PC-9 (cell line): Measurements from ENCODE around the gene TMPRSS7.

ENCODE experiments used
- EZH2 ChIP-seq: fragments of 200-600 bp; sonication (generic); IDR thresholded peaks from 2 replicates; pipeline ENCODE4 v1.8.0; 2017; ENCODE audit warnings: antibody characterized with exemption, low read depth
- TF ChIP-seq, protein P1 (sequence below): fragments of 200-600 bp; sonication (generic); conservative IDR thresholded peaks from 2 replicates; pipeline ENCODE4 v1.6.1; 2017; ENCODE audit warnings: mixed run types, antibody characterized with exemption, mild to moderate bottlenecking, moderate library complexity

DNA sequence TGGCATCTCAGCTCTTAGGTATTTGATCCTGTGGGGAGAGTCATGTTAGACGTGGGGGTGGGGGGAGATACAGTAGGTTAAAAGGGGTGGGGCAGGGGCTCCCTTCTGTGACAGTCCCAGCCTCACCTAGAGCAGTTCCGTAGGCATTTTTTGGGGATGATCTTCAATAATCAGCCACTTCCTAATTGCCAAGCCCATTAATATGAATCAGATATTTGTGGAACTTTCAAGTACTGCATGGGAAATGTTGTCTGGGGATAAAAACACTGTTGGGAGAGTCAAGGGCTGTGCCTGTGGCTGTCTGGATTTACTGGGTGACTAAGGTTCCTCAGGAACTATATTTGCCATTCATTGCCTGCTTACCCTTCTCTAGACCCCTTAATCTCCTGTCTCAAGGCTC lies 61.2 kb downstream of the TMPRSS7 start:
- TF ChIP-seq, protein P1, sequence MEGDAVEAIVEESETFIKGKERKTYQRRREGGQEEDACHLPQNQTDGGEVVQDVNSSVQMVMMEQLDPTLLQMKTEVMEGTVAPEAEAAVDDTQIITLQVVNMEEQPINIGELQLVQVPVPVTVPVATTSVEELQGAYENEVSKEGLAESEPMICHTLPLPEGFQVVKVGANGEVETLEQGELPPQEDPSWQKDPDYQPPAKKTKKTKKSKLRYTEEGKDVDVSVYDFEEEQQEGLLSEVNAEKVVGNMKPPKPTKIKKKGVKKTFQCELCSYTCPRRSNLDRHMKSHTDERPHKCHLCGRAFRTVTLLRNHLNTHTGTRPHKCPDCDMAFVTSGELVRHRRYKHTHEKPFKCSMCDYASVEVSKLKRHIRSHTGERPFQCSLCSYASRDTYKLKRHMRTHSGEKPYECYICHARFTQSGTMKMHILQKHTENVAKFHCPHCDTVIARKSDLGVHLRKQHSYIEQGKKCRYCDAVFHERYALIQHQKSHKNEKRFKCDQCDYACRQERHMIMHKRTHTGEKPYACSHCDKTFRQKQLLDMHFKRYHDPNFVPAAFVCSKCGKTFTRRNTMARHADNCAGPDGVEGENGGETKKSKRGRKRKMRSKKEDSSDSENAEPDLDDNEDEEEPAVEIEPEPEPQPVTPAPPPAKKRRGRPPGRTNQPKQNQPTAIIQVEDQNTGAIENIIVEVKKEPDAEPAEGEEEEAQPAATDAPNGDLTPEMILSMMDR: no peak
- no peak for TF ChIP-seq EZH2
